Ovary (tissue), 3 donors: ENCODE data around the gene BCL2L13.

ENCODE experiments used
- POLR2A ChIP-seq: fragments of 450-650 bp; IDR thresholded peaks from one replicate; pipeline ENCODE4 v1.6.1; 2017; ENCODE audit warnings: antibody characterized with exemption, mild to moderate bottlenecking, moderate library complexity
- TF ChIP-seq, protein P1 (sequence below), 3 donors: fragments of 450-650 bp in 2 of 3; fragments of 200-600 bp in 1 of 3; IDR thresholded peaks; one replicate each; pipeline versions ENCODE4 v1.5.1 to v1.8.0; 2016 to 2022; ENCODE audit warnings: antibody characterized with exemption in 3 of 3, mild to moderate bottlenecking in 1 of 3
- donor health status: DM: no; HTN: no; CAD: no.

GRCh38 chr22:17748555-17749353 lies 110.2 kb downstream of the BCL2L13 start:
- TF ChIP-seq POLR2A = no peak
- TF ChIP-seq, protein P1, sequence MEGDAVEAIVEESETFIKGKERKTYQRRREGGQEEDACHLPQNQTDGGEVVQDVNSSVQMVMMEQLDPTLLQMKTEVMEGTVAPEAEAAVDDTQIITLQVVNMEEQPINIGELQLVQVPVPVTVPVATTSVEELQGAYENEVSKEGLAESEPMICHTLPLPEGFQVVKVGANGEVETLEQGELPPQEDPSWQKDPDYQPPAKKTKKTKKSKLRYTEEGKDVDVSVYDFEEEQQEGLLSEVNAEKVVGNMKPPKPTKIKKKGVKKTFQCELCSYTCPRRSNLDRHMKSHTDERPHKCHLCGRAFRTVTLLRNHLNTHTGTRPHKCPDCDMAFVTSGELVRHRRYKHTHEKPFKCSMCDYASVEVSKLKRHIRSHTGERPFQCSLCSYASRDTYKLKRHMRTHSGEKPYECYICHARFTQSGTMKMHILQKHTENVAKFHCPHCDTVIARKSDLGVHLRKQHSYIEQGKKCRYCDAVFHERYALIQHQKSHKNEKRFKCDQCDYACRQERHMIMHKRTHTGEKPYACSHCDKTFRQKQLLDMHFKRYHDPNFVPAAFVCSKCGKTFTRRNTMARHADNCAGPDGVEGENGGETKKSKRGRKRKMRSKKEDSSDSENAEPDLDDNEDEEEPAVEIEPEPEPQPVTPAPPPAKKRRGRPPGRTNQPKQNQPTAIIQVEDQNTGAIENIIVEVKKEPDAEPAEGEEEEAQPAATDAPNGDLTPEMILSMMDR (IDR thresholded peaks at IDR 0.05) = no peak
